H1 (cell line): ENCODE results near the gene GBP5. TPM values are rescaled to one million over a fixed set of nuclear protein-coding genes. Genes with fewer than 3 reads are reported as not detected.

ENCODE experiments used
- ASH2L ChIP-seq: fragments of 200-600, 300-600 bp; sonication (generic); IDR thresholded peaks from one replicate; pipeline ENCODE4 v1.7.1; 2017; ENCODE audit warnings: low read length
- SIRT6 ChIP-seq: IDR thresholded peaks from one replicate; pipeline ENCODE4 v1.7.1; 2012; ENCODE audit warnings: low read length, inconsistent platforms
- polyA plus RNA-seq, 7 experiments: library from polyadenylated mRNA; depleted of rRNA in 3 of 7; stranded (reverse) in 5 of 7; unstranded in 2 of 7; fragments of >200 nt in 5 of 7; fragments of 200-250 nt in 2 of 7; gene quantifications; 1 replicate in 5 of 7; 2 replicates in 1 of 7; 4 replicates in 1 of 7; pipeline versions ENCODE4 v1.2.1 to v1.2.3, GENCODE V29; 2011 to 2013; ENCODE audit warnings: missing spikeins in 2 of 7, mixed read lengths in 2 of 7
- total RNA-seq: library from RNA; stranded (reverse); fragmentation: NEBNext Ultra II Directional; extraction: Animal tissue kit (Norgen Biotek cat#: 25700); gene quantifications from 2 replicates; pipeline ENCODE4 v1.2.1, GENCODE V29; 2021

Gene GBP5
- total and polyA plus RNA-seq, 2 of the 8 experiments (the other 6 are each of a cell fraction or from before 2014, with no cell fraction given): not detected

GRCh38 chr1:89310976-89311375, 38.3 kb upstream of the GBP5 start (continued):
- TF ChIP-seq ASH2L (no peak), SIRT6 (no peak)
